GM19240 (cell line): ENCODE results near the gene SARDH.
A peak's percentile ranks its signal among the peaks of the same experiment; 100 is the strongest.
"Not testable (repeated sequence)": the region's sequence is repeated elsewhere in the genome, so short reads cannot be mapped to it uniquely, and the experiment has no call there.

Experiments used
- DNase-seq: peaks from one replicate; pipeline ENCODE4 v3.0.0; 2011; ENCODE audit warnings: low spot score; ENCODE audit not compliant: insufficient read length

The SARDH gene

GRCh38 chr9:133635098-133635497, 103.1 kb downstream of the SARDH start:
- no peak for DNase-seq

- no peak for DNase-seq
These were observed 104.0 kb downstream of the SARDH start for GRCh38 chr9:133634081-133634691.

GRCh38 chr9:133633681-133634080, 104.5 kb downstream of the SARDH start:
- DNase-seq, result no peak

- DNase-seq, result no peak
These were observed 105.1 kb downstream of the SARDH start for GRCh38 chr9:133632806-133633680.

- DNase-seq, result no peak
These were observed 107.0 kb downstream of the SARDH start for GRCh38 chr9:133631111-133631510.

- DNase-seq, result no peak
These were observed 108.7 kb downstream of the SARDH start for GRCh38 chr9:133629221-133630110.

- no peak for DNase-seq
These were observed 109.4 kb downstream of the SARDH start for GRCh38 chr9:133628766-133629165.

GRCh38 chr9:133627341-133627740, 110.8 kb downstream of the SARDH start:
- no peak for DNase-seq

GRCh38 chr9:133626008-133626407, 112.1 kb downstream of the SARDH start:
- not testable (repeated sequence) for DNase-seq

GRCh38 chr9:133622555-133622954, 115.6 kb downstream of the SARDH start:
- DNase-seq, result no peak

GRCh38 chr9:133621725-133622267, 116.4 kb downstream of the SARDH start:
- no peak for DNase-seq

GRCh38 chr9:133619791-133620190, 118.4 kb downstream of the SARDH start:
- DNase-seq, result peak; percentile 49

- DNase-seq, result no peak
These were observed 119.4 kb downstream of the SARDH start for GRCh38 chr9:133618726-133619125.

- DNase-seq, result no peak
These were observed 121.3 kb downstream of the SARDH start for GRCh38 chr9:133616643-133617405.

- DNase-seq, result no peak
These were observed 122.5 kb downstream of the SARDH start for GRCh38 chr9:133615606-133616188.

- no peak for DNase-seq
These were observed 123.0 kb downstream of the SARDH start for GRCh38 chr9:133615186-133615585.

GRCh38 chr9:133614678-133615077, 123.5 kb downstream of the SARDH start:
- DNase-seq, result no peak

GRCh38 chr9:133614056-133614455, 124.1 kb downstream of the SARDH start:
- no peak for DNase-seq
